GM21381 (cell line): ENCODE data around the gene SGCG.

Source experiments
- ATAC-seq: cut with Tn5 transposase; IDR thresholded peaks from one replicate; pipeline ENCODE4 v1.9.1; 2021; ENCODE audit warnings: mild to moderate bottlenecking, moderate library complexity; ENCODE audit not compliant: unreplicated experiment

SGCG gene

GRCh38 chr13:23323946-23324709, 143.3 kb downstream of the SGCG start:
- no peak for ATAC-seq

- ATAC-seq = no peak
Observed at GRCh38 chr13:23325191-23325590, 144.4 kb downstream of the SGCG start.

- no peak for ATAC-seq
Observed at GRCh38 chr13:23330356-23330755, 149.6 kb downstream of the SGCG start.

- no peak for ATAC-seq
Observed at GRCh38 chr13:23339225-23339624, 158.4 kb downstream of the SGCG start.

- no peak for ATAC-seq
Observed at GRCh38 chr13:23344931-23345595, 164.3 kb downstream of the SGCG start.

- no peak for ATAC-seq
Observed at GRCh38 chr13:23347601-23348000, 166.8 kb downstream of the SGCG start.

- ATAC-seq = no peak
Observed at GRCh38 chr13:23348262-23349127, 167.7 kb downstream of the SGCG start.

GRCh38 chr13:23349161-23349897, 168.6 kb downstream of the SGCG start:
- ATAC-seq = no peak

- no peak for ATAC-seq
Observed at GRCh38 chr13:23350009-23350408, 169.2 kb downstream of the SGCG start.

- no peak for ATAC-seq
Observed at GRCh38 chr13:23352161-23352560, 171.4 kb downstream of the SGCG start.

GRCh38 chr13:23354520-23354919, 173.7 kb downstream of the SGCG start:
- ATAC-seq = no peak

GRCh38 chr13:23356368-23356767, 175.6 kb downstream of the SGCG start:
- no peak for ATAC-seq

GRCh38 chr13:23357349-23357748, 176.6 kb downstream of the SGCG start:
- no peak for ATAC-seq

GRCh38 chr13:23359882-23360281, 179.1 kb downstream of the SGCG start:
- ATAC-seq = no peak

- ATAC-seq = no peak
Observed at GRCh38 chr13:23365652-23366051, 184.9 kb downstream of the SGCG start.

GRCh38 chr13:23367907-23368306, 187.1 kb downstream of the SGCG start:
- no peak for ATAC-seq

GRCh38 chr13:23372264-23372906, 191.6 kb downstream of the SGCG start:
- no peak for ATAC-seq
